Suprapubic skin (tissue), 4 donors: Measurements from ENCODE around the gene CCDC85B. TPM values are rescaled to one million over a fixed set of nuclear protein-coding genes. Genes with fewer than 3 reads are reported as not detected.

Source experiments
- DNase-seq, 2 donors: peaks; one replicate each; pipeline ENCODE4 v3.0.0-alpha.2; 2019; ENCODE audit warnings: low spot score in 2 of 2
- H3K27ac ChIP-seq: fragments of 200-600 bp; sonication (generic); one replicate; pipeline ENCODE4 v1.5.1; 2019
- H3K27me3 ChIP-seq: fragments of 200-600 bp; sonication (generic); one replicate; pipeline ENCODE4 v1.5.1; 2019
- H3K36me3 ChIP-seq: fragments of 200-600 bp; sonication (generic); one replicate; pipeline ENCODE4 v1.5.1; 2019
- H3K4me1 ChIP-seq: fragments of 200-600 bp; sonication (generic); one replicate; pipeline ENCODE4 v1.5.1; 2019
- H3K4me3 ChIP-seq: fragments of 200-600 bp; sonication (generic); one replicate; pipeline ENCODE4 v1.5.1; 2019; ENCODE audit warnings: mild to moderate bottlenecking
- H3K9me3 ChIP-seq: fragments of 200-600 bp; sonication (generic); one replicate; pipeline ENCODE4 v1.5.1; 2019
- CTCF ChIP-seq, 2 donors: fragments of 200-600 bp in 1 of 2; fragments of 450-650 bp in 1 of 2; sonication (generic) in 1 of 2; IDR thresholded peaks; one replicate each; pipeline ENCODE4 v1.5.1; 2016 to 2019; ENCODE audit warnings: antibody characterized with exemption in 2 of 2, mild to moderate bottlenecking in 1 of 2, moderate library complexity in 1 of 2
- EP300 ChIP-seq: sonication (generic); formaldehyde crosslinking; IDR thresholded peaks from one replicate; pipeline ENCODE4 v1.6.1; 2017; ENCODE audit warnings: antibody characterized with exemption
- POLR2A ChIP-seq, 2 donors: fragments of 450-650 bp; IDR thresholded peaks; one replicate each; pipeline ENCODE4 v1.6.1; 2017; ENCODE audit warnings: antibody characterized with exemption in 2 of 2, mild to moderate bottlenecking in 2 of 2, moderate library complexity in 2 of 2
- POLR2AphosphoS5 ChIP-seq, 3 donors: sonication (generic); formaldehyde crosslinking; IDR thresholded peaks; one replicate each; pipeline ENCODE4 v1.6.1; 2017; ENCODE audit warnings: antibody characterized with exemption in 3 of 3
- WGBS: methylation state at CpG from one replicate; pipeline ENCODE4 v1.1.5; 2018; 5-methylcytosine and 5-hydroxymethylcytosine counted together
- total RNA-seq, 4 donors: library from RNA; depleted of rRNA; stranded (reverse); fragments of >200 nt; gene quantifications; one replicate each; pipeline ENCODE4 v1.1.0, GENCODE V29; 2016

CCDC85B gene
- total RNA-seq, 4 donors from 2014 or later, result 16.0 to 35.8 (median 28.0) TPM

DNA sequence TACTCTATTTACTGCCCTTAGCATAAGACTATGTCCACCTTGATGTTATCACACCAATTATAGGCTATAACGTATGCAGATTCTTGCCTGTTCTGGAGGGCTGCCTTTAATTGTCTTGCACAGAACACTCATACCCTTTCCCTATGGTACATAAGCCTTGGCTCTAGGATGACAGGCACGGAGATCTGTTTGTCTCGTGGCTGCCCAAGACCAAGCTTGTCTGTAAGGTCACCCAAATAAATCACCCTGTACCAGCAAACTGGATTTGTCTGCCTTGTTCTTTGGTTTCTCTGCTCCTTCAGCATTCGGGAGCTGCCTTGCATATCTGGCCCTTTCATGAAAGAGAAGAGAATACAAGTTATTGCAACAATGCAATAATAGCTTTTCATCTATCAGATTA, 47.3 kb downstream of the CCDC85B start:
- no peak overlapping the region for H3K27ac ChIP-seq
- 66% methylated on average over 4 of the region's 4 CpGs for WGBS
- no peak overlapping the region for H3K4me3 ChIP-seq
- H3K36me3 ChIP-seq, result no peaks in the 10 kb centered on the region
- H3K9me3 ChIP-seq, result no peaks in the 10 kb centered on the region
- H3K4me1 ChIP-seq, result no peaks in the 10 kb centered on the region
- no peaks in the 10 kb centered on the region for H3K27me3 ChIP-seq
- no peak for DNase-seq
- TF ChIP-seq EP300 (no peak), POLR2A (IDR thresholded peaks at IDR 0.05) (no peak), CTCF (IDR thresholded peaks at IDR 0.05) (no peak), POLR2AphosphoS5 (IDR thresholded peaks at IDR 0.05) (no peak)

Other genes starting within 250 kb of the CCDC85B start
- gene RELA, start 227.8 kb upstream of the CCDC85B start, total RNA-seq, result 100 to 1,000 TPM in 2 of 4 donors, 10 to 100 TPM in 2; 71.7 to 111 (median 93.5) TPM
- 100 to 1,000 TPM in 1 of 4 donors, 10 to 100 TPM in 3; 69.8 to 103 (median 77.5) TPM for gene KAT5, start 178.4 kb upstream of the CCDC85B start, total RNA-seq
- gene RNASEH2C, start 169.9 kb upstream of the CCDC85B start, total RNA-seq, result 10 to 100 TPM; 24.5 to 53.8 (median 33.7) TPM
- gene AP5B1, start 109.7 kb upstream of the CCDC85B start, total RNA-seq, result 10 to 100 TPM; 26.3 to 55.9 (median 38.1) TPM
- gene OVOL1, start 103.6 kb upstream of the CCDC85B start, total RNA-seq, result 100 to 1,000 TPM in 2 of 4 donors, 10 to 100 TPM in 2; 64.4 to 196 (median 121) TPM
- gene SNX32, start 56.7 kb upstream of the CCDC85B start, total RNA-seq, result 1 to 10 TPM in 1 of 4 donors, under 1 TPM in 1, not detected in 2; 0.76 to 1.1 TPM
- 100 to 1,000 TPM; 331 to 608 (median 584) TPM for gene CFL1, start 32.5 kb upstream of the CCDC85B start, total RNA-seq
- 10 to 100 TPM; 22.8 to 46.2 (median 32.2) TPM for gene MUS81, start 30.2 kb upstream of the CCDC85B start, total RNA-seq
- 10 to 100 TPM in 3 of 4 donors, 1 to 10 TPM in 1; 7.3 to 22.0 (median 13.0) TPM for gene EFEMP2, start 17.9 kb upstream of the CCDC85B start, total RNA-seq
- 1 to 10 TPM in 2 of 4 donors, under 1 TPM in 1, not detected in 1; 0.76 to 5.0 (median 1.4) TPM for gene CTSW, start 10.8 kb upstream of the CCDC85B start, total RNA-seq
- gene FIBP, start 2.2 kb upstream of the CCDC85B start, total RNA-seq, result 10 to 100 TPM; 46.9 to 89.3 (median 74.6) TPM
- gene FOSL1, start 9.7 kb downstream of the CCDC85B start, total RNA-seq, result 100 to 1,000 TPM in 1 of 4 donors, 10 to 100 TPM in 1, 1 to 10 TPM in 2; 5.0 to 118 (median 28.9) TPM
- 10 to 100 TPM; 17.4 to 21.6 (median 19.5) TPM for gene C11orf68, start 28.4 kb downstream of the CCDC85B start, total RNA-seq
- 10 to 100 TPM; 54.2 to 82.5 (median 68.0) TPM for gene DRAP1, start 28.8 kb downstream of the CCDC85B start, total RNA-seq
- gene TSGA10IP, start 54.8 kb downstream of the CCDC85B start, total RNA-seq, result not detected
- 10 to 100 TPM; 21.1 to 56.6 (median 26.1) TPM for gene SART1, start 71.1 kb downstream of the CCDC85B start, total RNA-seq
- gene EIF1AD, start 111.5 kb downstream of the CCDC85B start, total RNA-seq, result 10 to 100 TPM; 51.8 to 61.6 (median 55.9) TPM
- gene BANF1, start 111.8 kb downstream of the CCDC85B start, total RNA-seq, result 10 to 100 TPM; 32.1 to 54.2 (median 42.6) TPM
- 1,000 to 10,000 TPM in 2 of 4 donors, 100 to 1,000 TPM in 1, 10 to 100 TPM in 1; 48.8 to 2,556 (median 968) TPM for gene CST6, start 121.3 kb downstream of the CCDC85B start, total RNA-seq
- gene CATSPER1, start 135.8 kb downstream of the CCDC85B start, total RNA-seq, result not detected
- not detected for gene GAL3ST3, start 158.5 kb downstream of the CCDC85B start, total RNA-seq
- gene SF3B2, start 161.7 kb downstream of the CCDC85B start, total RNA-seq, result 100 to 1,000 TPM; 117 to 175 (median 149) TPM
- gene PACS1, start 179.6 kb downstream of the CCDC85B start, total RNA-seq, result 10 to 100 TPM; 30.5 to 78.6 (median 41.8) TPM